Measurements from ENCODE around the gene IDH1.
"Not testable (repeated sequence)": the region's sequence is repeated elsewhere in the genome, so short reads cannot be mapped to it uniquely, and the experiment has no call there.

IDH1 gene

GRCh38 chr2:208222351-208222750, 32.5 kb downstream of the IDH1 start:
- no peak for DNase-seq (ENCODE audit: low read depth, low spot score)

GRCh38 chr2:208221873-208222272, 33.0 kb downstream of the IDH1 start:
- not testable (repeated sequence) for DNase-seq (ENCODE audit: low read depth, low spot score)

- DNase-seq (ENCODE audit: low read depth, low spot score), result no peak
These were observed 44.0 kb downstream of the IDH1 start for GRCh38 chr2:208210688-208211451.

DNA sequence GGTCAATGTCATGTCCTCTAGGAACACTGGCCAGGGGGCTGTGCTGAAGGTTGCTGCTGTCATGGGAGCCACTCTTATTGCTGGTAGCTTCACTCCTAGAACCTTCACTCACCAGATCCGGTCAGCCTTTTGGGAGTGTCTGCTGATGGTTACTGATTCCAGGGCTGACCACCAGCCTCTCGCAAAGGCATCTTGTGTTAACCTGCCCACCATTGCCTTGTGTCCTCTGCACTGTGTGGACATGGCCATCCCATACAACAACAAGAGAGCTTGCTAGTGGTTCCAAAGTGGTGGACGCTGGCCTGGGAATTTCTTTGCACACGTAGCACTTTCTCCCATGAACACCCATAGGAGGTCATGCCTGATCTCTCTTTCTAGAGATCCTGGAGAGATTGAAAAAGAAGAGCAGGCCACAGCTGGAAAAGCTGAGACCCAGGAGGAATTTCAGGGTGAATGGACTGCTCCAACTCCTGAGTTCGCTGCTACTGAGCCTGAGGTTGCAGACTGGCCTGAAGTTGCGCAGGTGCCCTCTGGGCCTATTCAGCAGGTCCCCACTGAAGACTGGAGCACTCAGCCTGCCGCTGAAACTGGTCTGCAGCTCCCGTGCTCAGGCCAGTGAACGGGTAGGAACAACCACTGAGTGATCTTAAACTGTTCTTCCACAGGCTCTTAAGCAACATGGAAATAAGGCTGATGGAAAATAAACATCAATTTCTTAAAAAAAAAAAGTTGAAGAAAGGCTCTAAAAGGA, 46.4 kb downstream of the IDH1 start:
- DNase-seq (ENCODE audit: low read depth, low spot score), result no peak

DNA sequence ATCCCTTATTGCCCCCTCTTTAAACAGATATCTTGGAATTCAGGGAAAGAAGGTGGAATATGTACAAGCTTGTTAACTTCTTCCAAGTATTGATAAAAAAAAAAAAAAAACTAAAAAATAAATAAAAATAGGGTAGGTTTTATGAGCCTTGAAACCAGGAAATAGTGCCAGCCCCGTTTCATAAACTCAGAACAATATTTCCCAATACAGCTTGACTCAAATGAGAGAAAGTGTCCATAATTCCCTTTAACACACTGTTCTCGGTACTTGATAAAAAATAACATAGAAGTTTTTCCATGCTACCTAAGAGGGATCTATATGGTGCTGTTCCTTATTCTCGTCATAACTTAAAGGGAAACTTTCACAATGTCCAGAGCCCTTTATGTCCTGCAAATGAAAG, 47.1 kb downstream of the IDH1 start:
- no peak for DNase-seq (ENCODE audit: low read depth, low spot score)

- DNase-seq (ENCODE audit: low read depth, low spot score), result no peak
These were observed 50.7 kb downstream of the IDH1 start for GRCh38 chr2:208204166-208204565.

DNA sequence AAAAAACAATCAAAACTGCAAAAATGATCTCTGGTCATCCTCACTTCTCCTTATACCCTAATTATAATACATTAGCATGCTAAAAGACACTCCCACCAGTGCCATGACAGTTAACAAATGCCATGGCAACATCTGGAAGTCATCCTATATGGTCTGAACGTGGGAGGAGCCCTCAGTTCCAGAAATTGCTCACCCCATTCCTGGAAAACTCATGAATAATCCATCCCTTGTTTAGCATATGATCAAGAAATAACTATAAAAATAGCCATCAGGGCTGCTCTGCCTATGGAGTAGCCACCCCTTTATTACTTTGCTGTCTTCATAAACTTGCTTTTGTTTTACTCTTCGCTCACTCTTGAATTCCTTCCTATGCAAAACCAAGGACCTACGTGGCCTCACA, 59.3 kb downstream of the IDH1 start:
- no peak for DNase-seq (ENCODE audit: low read depth, low spot score)

GRCh38 chr2:208192611-208193236, 62.1 kb downstream of the IDH1 start:
- DNase-seq (ENCODE audit: low read depth, low spot score), result no peak

DNA sequence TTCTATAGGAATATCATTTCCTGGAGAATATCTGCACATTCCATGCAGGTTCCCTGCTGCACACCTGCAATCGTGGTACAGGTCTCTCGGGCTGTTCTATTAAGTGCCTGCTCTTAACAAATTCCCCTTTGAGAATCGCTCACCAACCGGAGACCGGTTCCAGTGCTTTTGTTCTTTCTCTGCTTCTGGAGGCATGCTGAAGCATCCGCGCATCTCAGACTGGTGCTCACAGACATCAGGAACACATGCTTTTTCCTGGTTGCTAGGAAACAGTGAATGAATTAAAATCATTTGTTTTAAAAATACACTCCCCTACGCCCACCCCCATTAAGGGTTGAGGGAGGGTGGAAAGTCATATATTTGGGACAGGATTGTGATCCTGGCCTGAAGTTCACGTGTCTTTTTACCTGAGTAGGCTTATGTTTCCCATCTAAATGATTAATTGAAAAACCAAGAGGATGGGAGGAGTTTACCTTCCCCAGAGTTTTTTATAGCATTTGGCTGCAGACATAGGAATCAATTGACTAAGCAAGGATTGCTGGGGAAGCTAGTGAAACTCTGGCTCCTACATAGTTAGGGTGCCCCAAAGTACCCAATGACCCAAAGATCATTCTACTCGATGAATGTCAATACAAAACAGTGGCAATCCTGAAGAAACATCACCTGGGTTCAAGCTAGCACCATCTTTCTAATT, 64.9 kb downstream of the IDH1 start, which contains the start of gene C2orf80:
C2orf80 (minus strand) TSS at position 221 of the 694 bp plus-strand sequence. CDS start 3,044 bp downstream, outside the sequence.
- DNase-seq (ENCODE audit: low read depth, low spot score), result no peak

DNA sequence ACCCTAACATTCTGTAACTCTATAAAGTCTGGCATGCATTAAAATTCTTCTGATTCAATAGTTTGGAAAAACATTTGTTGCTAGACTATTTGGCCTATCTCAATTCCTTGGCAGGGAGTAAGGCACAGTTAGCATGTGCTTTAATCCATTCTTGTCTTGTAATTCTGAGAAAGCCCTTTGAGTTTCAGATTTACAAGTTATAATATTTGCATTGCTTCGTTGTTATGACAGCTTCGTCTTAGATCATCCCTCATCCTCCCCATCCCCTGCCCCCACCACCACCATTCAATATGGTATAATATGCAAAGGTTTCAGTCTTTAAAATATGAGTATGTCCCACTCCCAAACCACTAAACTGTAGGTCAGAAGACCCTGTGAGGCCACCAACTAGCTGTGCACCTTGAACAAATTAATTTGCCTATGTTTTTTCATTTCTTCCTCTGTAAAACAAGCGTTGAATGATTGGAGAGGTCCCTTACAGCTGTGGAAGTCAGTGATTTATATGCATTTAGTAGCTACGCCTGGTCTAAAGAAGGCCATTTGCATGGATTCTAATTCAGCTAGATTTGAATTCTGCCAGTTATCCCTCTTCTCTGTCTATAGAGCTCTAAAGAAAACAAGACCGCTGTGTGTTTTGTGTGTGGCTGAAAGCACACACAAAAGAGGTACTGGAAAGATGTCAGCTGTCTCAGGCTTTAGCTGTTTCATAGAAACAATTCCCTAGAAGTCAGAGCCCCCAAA, 65.6 kb downstream of the IDH1 start:
- DNase-seq (ENCODE audit: low read depth, low spot score), result no peak

DNA sequence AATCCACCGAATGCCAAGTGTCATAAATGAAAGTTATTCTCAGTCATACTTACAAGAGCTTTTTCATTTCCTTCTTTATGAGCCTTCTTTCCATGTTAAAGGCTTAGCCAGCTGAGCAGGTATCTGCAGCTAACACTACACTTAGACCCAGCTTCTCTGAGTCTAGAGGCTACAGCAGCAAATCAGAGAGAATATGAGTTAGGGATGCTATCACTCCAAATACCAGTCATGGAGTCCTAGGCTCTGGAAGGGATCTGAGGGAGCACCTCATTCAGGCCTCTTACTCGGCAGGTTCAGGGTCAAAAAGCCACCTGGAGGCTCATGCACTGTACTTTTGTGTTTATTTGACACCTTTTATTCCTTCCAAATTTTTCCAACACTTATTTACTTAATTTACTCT, 68.0 kb downstream of the IDH1 start:
- DNase-seq (ENCODE audit: low read depth, low spot score), result no peak

DNA sequence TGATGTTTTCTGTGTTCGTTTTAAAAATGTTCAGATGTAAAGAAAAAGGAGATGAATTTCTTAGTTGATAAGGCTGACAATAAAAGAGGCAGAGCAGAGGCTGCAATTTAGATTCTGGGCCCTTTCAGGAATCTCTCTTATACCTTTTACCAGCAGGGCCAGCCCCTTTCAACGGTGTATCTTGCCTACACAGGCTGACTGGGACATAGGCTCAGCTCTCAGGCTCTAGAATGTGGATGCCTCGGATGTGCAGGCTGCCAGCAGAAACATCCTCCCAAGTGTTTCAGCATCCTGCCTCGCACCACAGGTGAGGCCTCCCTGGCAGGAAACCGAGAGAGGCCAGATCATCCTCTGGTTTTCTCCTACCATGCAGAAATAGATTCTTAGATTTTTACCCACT, 68.4 kb downstream of the IDH1 start:
- no peak for DNase-seq (ENCODE audit: low read depth, low spot score)
